Measurements from ENCODE around the gene PRND. TPM values are rescaled to one million over a fixed set of nuclear protein-coding genes. Genes with fewer than 3 reads are reported as not detected.
"Not testable (repeated sequence)": the region's sequence is repeated elsewhere in the genome, so short reads cannot be mapped to it uniquely, and the experiment has no call there.

Gene PRND
- total RNA-seq, 1 experiment from 2014 or later = not detected

DNA sequence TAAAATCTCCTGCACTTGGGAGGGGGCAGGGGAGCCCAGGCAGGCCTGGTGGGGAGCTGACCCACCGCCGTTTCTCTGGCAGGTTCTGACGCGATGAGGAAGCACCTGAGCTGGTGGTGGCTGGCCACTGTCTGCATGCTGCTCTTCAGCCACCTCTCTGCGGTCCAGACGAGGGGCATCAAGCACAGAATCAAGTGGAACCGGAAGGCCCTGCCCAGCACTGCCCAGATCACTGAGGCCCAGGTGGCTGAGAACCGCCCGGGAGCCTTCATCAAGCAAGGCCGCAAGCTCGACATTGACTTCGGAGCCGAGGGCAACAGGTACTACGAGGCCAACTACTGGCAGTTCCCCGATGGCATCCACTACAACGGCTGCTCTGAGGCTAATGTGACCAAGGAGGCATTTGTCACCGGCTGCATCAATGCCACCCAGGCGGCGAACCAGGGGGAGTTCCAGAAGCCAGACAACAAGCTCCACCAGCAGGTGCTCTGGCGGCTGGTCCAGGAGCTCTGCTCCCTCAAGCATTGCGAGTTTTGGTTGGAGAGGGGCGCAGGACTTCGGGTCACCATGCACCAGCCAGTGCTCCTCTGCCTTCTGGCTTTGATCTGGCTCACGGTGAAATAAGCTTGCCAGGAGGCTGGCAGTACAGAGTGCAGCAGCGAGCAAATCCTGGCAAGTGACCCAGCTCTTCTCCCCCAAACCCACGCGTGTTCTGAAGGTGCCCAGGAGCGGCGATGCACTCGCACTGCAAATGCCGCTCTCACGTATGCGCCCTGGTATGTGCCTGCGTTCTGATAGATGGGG, 3.0 kb downstream of the PRND start:
- in situ Hi-C loops (cut with HindIII; ENCODE audit: low pct_unique_long_range_greater_than_20kb, low sequenced_read_pairs) = no loop called here
- no peak for DNase-seq (ENCODE audit: low read depth, low spot score)

DNA sequence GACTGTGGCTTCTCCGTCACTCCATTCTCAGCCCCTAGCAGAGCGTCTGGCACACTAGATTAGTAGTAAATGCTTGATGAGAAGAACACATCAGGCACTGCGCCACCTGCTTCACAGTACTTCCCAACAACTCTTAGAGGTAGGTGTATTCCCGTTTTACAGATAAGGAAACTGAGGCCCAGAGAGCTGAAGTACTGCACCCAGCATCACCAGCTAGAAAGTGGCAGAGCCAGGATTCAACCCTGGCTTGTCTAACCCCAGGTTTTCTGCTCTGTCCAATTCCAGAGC, 3.5 kb downstream of the PRND start:
- no peak for DNase-seq (ENCODE audit: low read depth, low spot score)
- in situ Hi-C loops (cut with HindIII; ENCODE audit: low pct_unique_long_range_greater_than_20kb, low sequenced_read_pairs) = no loop called here

DNA sequence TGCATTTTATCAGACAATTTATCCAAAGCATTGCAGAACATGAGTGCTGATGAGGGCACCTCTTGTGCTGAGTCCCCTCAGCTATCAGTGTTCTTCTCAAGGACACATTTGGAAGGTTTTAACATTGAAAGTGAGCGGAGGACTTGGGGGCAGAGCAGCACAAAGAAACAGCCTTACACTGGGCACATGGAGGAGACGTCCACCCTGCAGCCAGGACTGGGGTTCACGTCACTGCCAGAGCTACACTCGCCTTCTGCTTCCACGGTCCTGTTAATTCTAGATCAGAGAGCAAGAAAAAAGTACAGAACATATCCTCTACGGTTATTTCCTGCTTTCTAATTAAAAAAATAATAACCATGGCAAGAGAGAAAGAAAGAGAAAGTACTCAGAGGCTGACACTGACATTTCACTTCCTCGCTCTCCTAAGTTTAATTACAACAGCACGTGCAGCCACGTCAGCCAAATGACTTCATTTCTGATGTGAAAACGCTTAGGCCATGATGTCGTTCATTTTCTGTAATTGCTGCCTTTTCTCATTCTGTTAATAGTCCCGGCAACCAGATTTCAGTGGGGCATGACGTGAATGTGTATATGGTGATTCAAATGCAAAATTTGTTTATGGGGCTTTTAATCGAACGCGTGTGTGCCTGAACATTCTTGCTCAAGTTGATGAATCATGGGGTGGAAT, 5.1 kb downstream of the PRND start:
- DNase-seq (ENCODE audit: low read depth, low spot score) = no peak
- in situ Hi-C loops (cut with HindIII; ENCODE audit: low pct_unique_long_range_greater_than_20kb, low sequenced_read_pairs) = no loop called here

DNA sequence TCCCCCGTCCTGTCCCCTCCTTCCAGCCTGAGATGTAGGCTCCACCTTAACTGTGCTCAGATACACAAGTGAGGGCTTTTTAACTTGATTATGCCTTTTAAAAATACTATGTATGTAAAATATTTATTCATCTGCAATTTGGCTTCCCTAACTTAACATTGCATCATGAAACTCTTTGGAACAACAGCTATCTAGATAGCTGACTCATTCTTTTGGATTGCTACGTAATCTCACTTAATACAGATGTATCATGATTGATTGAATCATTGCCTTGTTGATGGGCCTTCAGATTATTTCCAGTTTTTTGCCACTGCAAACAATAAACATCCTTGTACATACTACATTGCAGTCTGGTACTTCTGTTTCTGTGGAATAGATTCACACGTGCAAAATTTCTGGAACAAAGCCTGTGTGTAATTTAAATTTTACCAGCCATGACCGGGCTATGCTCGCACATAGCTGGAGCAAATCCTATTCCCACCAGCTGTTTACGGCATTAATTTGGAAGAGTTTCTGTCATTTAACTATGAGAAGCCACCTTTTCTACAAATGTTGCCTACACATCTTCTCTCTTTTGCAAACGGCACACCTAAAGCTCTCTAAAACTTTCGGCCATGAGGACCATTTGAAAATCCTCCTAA, 6.5 kb downstream of the PRND start:
- in situ Hi-C loops (cut with HindIII; ENCODE audit: low pct_unique_long_range_greater_than_20kb, low sequenced_read_pairs) = no loop called here
- no peak for DNase-seq (ENCODE audit: low read depth, low spot score)

DNA sequence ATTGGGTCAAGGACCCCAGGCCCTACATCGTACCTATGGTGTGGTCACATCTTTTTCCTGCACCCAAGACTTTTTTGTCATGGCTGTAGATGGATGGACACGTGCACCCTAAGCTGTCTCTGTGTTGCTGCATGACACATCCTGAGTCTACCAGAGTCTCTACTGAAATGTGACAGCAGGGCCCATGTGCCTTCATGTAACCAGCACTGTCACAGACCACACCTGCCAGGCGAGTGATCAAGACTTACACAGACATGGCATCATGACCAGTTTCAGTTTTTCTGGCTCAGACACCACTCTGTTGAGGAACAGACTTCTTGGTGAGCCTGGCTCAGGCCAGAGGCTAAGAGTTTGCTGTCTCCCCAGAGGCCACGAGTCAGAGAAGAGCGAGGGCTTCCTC, 7.6 kb downstream of the PRND start:
- in situ Hi-C loops (cut with HindIII; ENCODE audit: low pct_unique_long_range_greater_than_20kb, low sequenced_read_pairs) = no loop called here
- no peak for DNase-seq (ENCODE audit: low read depth, low spot score)

DNA sequence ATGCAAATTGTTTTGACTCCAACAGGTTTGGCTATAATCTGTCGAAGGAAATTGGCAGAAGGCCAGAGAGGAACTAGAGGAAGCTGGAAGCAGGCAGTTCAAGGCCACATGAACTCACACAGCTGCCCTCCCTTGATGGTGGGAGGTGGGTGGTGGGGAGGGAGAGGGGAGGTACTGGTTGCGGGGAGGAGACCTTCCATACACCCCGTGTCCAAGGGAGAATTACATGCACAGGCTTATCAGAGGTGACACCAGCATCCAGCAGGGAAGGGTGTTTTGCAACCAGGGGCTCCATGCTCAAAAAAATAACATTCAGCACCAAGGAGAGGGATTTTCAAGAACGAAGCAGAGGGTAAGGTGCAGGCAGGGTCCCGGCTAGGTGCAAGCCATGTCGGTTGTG, 9.1 kb downstream of the PRND start:
- in situ Hi-C loops (cut with HindIII; ENCODE audit: low pct_unique_long_range_greater_than_20kb, low sequenced_read_pairs) = no loop called here
- no peak for DNase-seq (ENCODE audit: low read depth, low spot score)

DNA sequence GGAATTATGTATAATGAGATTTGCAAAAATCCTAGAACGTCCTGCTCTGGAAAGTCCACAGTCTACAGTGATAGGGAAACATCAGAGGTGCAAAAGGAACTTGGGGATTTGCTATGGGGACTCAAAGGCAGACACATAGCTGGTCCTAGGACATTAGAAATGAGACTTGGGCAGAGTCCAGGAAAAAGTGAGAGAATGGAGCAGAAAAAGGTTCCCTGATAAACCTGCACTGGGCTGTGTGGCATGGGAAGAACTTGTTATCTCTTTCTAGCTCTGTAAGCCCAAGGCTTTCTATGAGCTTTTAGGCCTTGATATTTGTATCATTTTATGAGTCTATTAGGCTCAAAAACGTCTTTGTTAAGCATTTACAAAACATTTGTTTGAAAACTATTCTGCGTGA, 15.2 kb downstream of the PRND start:
- in situ Hi-C loops (cut with HindIII; ENCODE audit: low pct_unique_long_range_greater_than_20kb, low sequenced_read_pairs) = no loop called here
- DNase-seq (ENCODE audit: low read depth, low spot score) = no peak

DNA sequence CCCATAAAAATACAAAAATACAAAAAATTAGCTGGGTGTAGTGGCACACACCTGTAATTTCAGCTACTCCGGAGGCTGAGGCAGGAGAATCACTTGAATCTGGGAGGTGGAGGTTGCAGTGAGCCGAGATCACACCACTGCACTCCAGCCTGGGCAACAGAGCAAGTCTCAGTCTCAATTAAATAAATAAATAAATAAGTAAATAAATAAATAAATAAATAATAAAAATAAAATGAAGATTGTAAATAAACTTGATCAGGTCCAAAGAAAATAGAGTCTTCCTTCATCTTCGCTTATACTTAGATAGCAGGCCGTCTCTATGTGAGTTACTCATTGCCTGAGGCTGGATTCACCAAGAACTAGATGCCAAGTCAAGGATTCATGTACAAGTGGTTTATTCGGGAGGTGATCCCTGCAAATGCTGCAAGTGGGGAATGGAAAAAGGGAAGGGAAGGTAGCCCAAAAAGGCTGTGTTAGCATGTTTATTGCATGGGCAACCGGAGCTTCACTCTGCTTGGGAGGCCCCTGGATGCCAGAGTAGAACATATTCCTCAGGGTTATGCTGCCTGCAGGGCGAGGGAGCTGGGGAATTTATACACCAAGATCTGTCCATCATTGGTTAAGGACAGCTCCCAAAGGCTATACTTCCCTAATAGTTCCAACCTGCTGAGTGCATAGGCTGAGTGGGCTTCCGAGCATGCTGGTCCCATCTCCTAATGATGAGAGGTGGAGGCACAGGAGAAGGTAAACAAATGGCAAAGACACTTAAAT, 16.3 kb downstream of the PRND start:
- no peak for DNase-seq (ENCODE audit: low read depth, low spot score)
- in situ Hi-C loops (cut with HindIII; ENCODE audit: low pct_unique_long_range_greater_than_20kb, low sequenced_read_pairs) = no loop called here

DNA sequence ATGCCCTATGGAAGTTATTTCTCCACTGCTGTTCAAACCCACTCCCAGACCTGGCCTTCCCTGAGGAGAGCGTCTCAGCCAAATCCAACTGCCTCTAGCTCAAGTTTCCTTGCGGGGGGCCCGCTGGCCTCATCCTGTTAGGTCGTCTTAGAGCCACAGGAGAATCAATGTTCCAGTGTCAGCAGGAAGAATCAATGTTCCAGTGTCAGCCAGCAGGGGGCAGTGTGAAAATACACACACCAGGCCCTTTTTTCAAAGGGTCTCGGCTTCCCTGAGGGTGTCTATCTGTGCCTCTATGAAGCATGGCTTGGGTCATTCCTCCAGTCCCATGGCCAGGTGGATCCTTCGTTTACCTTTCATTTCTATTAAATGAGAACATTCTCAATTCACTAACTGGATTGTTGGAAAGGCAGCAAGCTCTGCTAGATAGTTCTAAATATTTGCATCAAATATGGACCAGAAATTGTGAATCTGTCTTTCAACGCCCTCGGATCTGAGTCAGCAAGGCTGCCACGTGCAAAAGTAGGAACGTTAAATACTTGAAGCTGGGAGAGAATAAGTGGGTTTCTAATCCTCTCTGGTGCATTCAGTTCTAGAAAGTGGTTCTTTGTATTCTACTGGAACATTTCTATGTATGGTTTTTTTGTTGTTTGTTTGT, 19.2 kb downstream of the PRND start:
- in situ Hi-C loops (cut with HindIII; ENCODE audit: low pct_unique_long_range_greater_than_20kb, low sequenced_read_pairs) = no loop called here
- DNase-seq (ENCODE audit: low read depth, low spot score) = peak; percentile 78

DNA sequence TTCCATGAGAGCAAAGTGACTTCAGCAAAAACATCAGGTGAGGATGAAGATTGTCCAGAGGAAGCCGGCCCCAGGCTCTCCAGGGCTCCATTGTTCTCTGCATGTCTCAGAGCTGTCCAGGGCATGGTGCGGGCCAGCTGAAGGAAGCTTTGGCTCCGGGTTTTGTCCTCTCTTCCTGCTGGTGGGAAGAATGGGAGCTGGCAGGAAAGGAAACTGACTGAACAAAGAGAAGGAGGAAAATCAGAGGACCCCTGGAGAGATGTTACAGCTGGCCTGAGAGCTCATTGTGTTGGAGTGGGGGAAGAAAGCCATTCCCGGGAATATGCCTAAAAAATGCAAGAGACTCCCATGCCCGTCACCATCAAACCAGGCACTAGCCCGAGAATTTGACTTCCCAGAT, 27.1 kb downstream of the PRND start:
- DNase-seq (ENCODE audit: low read depth, low spot score) = no peak
- in situ Hi-C loops (cut with HindIII; ENCODE audit: low pct_unique_long_range_greater_than_20kb, low sequenced_read_pairs) = no loop called here

DNA sequence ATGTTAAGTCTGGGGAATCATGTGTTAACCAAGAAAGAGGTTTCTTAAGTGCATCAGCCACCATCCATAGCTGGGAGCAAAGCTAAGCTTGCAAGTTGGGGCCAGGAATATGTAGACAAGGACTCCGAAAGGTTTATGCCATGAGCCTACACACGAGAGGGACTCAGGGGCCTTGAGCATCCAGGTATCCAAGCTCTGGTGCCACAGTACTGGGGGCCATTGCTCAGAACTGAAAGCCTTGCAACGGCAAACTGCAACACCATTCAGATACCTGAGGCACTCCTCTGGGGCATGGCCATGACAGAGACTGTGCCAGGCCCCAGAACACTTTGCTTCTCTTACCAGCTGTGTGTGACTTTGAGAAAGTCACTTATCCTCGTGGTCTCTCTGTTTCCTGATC, 27.6 kb downstream of the PRND start:
- DNase-seq (ENCODE audit: low read depth, low spot score) = no peak
- in situ Hi-C loops (cut with HindIII; ENCODE audit: low pct_unique_long_range_greater_than_20kb, low sequenced_read_pairs) = no loop called here

DNA sequence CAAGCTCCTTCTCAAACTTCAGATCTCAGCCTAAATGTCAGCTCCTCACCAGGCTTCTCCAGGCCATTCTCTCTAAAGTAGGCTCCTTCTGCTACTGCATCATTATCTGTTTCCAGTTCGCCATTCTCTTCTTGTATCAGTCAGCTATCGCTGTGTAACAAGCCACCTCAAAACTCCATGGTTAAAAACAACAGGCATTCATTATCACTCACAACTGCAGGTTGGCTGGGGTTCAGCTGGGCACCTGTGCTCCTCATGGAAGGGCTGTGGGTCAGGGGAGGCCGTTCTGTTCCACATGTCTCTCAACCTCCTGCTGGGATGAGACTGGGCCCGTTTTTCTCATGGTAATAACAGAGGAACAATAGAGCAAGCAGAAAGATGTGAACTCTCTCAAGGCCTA, 28.7 kb downstream of the PRND start:
- in situ Hi-C loops (cut with HindIII; ENCODE audit: low pct_unique_long_range_greater_than_20kb, low sequenced_read_pairs) = no loop called here
- DNase-seq (ENCODE audit: low read depth, low spot score) = no peak

DNA sequence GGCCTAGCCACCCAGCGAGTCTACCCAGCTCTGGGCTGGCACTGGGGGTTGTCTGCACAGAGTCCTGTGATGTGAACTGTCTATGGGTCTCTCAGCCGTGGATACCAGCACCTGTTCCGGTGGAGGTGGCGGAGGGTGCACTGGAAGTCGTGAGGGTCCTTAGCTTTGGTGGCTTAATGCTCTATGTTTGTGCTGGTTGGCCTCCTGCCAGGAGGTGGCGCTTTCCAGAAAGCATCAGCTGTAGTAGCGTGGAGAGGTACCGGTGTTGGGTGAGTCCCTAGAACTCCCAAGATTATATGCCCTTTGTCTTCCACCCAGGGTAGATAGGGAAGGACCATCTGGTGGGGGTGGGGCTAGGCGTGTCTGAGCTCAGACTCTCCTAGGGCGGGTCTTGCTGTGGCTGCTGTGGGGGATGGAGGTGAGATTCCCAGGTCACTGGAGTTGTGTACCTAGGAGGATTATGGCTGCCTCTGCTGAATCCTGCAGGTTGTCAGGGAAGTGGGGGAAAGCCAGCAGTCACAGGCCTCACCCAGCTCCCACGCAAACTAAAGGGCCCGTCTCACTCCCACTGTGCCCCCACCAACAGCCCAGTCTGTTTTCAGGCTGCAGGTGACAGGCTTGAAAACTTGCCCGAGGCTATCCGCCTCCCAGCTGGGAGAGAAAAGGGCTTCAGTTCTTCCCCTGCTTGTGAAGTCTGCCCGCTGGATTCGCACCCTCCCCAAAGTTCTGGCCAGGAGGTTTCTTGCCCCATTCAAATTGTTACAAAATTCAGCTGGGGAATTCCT, 37.6 kb downstream of the PRND start:
- in situ Hi-C loops (cut with HindIII; ENCODE audit: low pct_unique_long_range_greater_than_20kb, low sequenced_read_pairs) = not testable (repeated sequence)

DNA sequence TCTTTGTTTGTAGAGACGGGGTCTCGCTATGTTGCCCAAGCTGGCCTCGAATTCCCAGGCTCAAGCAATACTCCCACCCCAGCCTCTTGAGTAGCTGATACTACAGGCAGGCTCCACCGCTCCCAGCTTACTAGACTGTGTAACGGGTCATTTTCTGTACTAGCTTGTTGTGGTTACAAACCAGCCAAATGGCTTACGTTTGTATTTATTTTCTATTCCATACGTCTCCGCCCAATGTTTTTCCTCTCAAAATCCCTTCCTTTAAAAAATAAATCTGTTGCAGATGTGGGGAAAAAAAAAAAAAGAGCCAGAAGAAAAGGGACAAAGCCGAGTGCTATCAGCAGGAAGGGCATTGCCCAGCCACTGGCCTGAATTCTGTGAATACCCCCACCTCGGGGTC, 41.6 kb downstream of the PRND start:
- in situ Hi-C loops (cut with HindIII; ENCODE audit: low pct_unique_long_range_greater_than_20kb, low sequenced_read_pairs) = no loop called here
- DNase-seq (ENCODE audit: low read depth, low spot score) = no peak

More for the DNA sequence above, 37.6 kb downstream of the PRND start:
- DNase-seq (ENCODE audit: low read depth, low spot score) = peak; percentile 36

DNA sequence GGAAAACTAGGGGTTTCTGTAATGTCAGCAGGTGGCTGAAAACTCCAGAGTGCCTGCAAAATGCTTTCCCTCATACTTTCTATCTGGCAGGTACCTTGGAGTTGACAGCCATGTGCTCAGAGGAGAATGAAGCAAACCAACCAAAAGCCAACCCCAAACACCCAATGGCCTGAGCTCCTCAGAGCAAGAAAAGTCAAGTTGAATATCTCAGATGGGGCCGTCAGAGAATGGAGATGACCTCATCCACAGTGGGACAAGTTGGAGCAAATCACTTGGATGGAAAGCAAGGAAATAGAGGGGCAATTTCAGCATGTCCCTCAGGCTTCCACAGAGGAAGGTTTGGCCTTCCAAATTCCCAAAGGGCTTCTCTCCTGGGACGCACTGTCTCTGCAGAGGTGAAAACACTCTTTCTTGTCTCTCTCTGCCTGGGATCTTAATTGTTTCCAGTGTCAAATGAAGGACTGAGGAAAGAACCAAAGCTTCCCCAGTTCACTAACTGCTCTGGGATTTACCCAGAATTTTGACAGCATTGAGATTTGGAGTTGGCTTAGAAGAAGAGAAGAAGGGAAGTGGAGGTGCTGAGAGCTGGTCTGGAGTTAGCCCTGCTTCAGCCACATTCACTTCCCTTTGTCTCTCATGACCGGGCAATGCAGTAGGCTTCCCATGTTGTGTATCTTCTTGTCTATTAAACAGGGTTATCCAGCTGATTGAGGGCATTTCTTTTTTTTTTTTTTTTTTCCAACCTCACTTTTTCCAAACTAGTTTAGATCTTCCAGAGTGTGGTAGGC, 42.2 kb downstream of the PRND start:
- in situ Hi-C loops (cut with HindIII; ENCODE audit: low pct_unique_long_range_greater_than_20kb, low sequenced_read_pairs) = no loop called here
- DNase-seq (ENCODE audit: low read depth, low spot score) = no peak

DNA sequence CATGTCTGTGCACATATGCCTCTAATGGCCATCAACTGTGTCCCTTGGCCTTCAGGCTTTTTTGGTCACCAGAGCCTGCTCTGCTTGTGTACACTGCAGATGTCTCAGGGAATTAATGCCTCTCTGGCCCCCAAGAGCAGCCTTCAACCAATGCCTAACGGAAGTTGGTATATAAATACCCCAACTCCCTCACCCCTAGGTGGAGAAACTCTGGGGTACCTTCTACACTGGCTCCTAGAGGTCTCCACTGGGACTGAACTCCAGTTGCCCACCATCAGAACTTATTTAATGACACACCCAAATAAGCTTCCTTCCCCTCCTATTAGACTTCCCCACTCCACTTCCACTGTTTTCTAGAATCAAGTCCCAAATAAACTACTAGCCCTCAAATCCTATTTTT, 43.1 kb downstream of the PRND start:
- no peak for DNase-seq (ENCODE audit: low read depth, low spot score)
- in situ Hi-C loops (cut with HindIII; ENCODE audit: low pct_unique_long_range_greater_than_20kb, low sequenced_read_pairs) = no loop called here
